H9 (cell line): Measurements from ENCODE around the gene PDE6G. TPM values are rescaled to one million over a fixed set of nuclear protein-coding genes. Genes with fewer than 3 reads are reported as not detected.
A peak's percentile ranks its signal among the peaks of the same experiment; 100 is the strongest.

Source experiments
- DNase-seq: peaks from one replicate; pipeline ENCODE4 v3.0.0-alpha.2; 2017
- H2AFZ ChIP-seq: one replicate; pipeline ENCODE4 v1.6.1; 2013; ENCODE audit warnings: mild to moderate bottlenecking, low read length, control low read depth, moderate library complexity
- H2AK5ac ChIP-seq: 2 replicates; pipeline ENCODE4 v1.6.1; 2013; ENCODE audit warnings: low read length, control low read depth, mixed read lengths; ENCODE audit not compliant: insufficient read length
- H2BK120ac ChIP-seq: one replicate; pipeline ENCODE4 v1.6.1; 2013; ENCODE audit warnings: low read depth, mild to moderate bottlenecking, low read length, control low read depth, inconsistent platforms; ENCODE audit not compliant: poor library complexity, severe bottlenecking
- H2BK12ac ChIP-seq: 2 replicates; pipeline ENCODE4 v1.6.1; 2013; ENCODE audit warnings: low read length, control low read depth, mixed read lengths, low read depth; ENCODE audit not compliant: insufficient read length
- H2BK15ac ChIP-seq: 2 replicates; pipeline ENCODE4 v1.6.1; 2013; ENCODE audit warnings: low read depth, low read length, control low read depth
- H2BK20ac ChIP-seq: one replicate; pipeline ENCODE4 v1.6.1; 2013; ENCODE audit warnings: low read depth, mild to moderate bottlenecking, low read length, control low read depth, inconsistent platforms; ENCODE audit not compliant: poor library complexity, severe bottlenecking
- H2BK5ac ChIP-seq: 2 replicates; pipeline ENCODE4 v1.6.1; 2013; ENCODE audit warnings: low read length, control low read depth, mixed read lengths; ENCODE audit not compliant: insufficient read length
- H3K14ac ChIP-seq: 2 replicates; pipeline ENCODE4 v1.6.1; 2013; ENCODE audit warnings: low read length, control low read depth; ENCODE audit not compliant: insufficient read depth
- H3K18ac ChIP-seq: 2 replicates; pipeline ENCODE4 v1.6.1; 2013; ENCODE audit warnings: low read depth, mild to moderate bottlenecking, mixed read lengths, low read length, control low read depth; ENCODE audit not compliant: insufficient read length
- H3K23ac ChIP-seq: 2 replicates; pipeline ENCODE4 v1.6.1; 2013; ENCODE audit warnings: low read length, control low read depth, mixed read lengths, low read depth; ENCODE audit not compliant: insufficient read length
- H3K23me2 ChIP-seq: 2 replicates; pipeline ENCODE4 v1.6.1; 2013; ENCODE audit warnings: low read depth, mild to moderate bottlenecking, mixed read lengths, low read length, control low read depth; ENCODE audit not compliant: insufficient read length, poor library complexity, severe bottlenecking
- H3K27ac ChIP-seq: 2 replicates; pipeline ENCODE4 v1.5.1; 2013; ENCODE audit warnings: low read length, control low read depth, mixed read lengths, low read depth; ENCODE audit not compliant: insufficient read length
- H3K27me3 ChIP-seq: 2 replicates; pipeline ENCODE4 v1.6.1; 2013; ENCODE audit warnings: low read length, control low read depth, inconsistent platforms; ENCODE audit not compliant: insufficient read depth
- H3K4ac ChIP-seq: 2 replicates; pipeline ENCODE4 v1.6.1; 2013; ENCODE audit warnings: low read depth, mild to moderate bottlenecking, control low read depth, inconsistent platforms, low read length, moderate library complexity
- H3K4me1 ChIP-seq: 2 replicates; pipeline ENCODE4 v1.6.1; 2013; ENCODE audit warnings: low read length, control low read depth, inconsistent platforms; ENCODE audit not compliant: insufficient read depth
- H3K4me2 ChIP-seq: 2 replicates; pipeline ENCODE4 v1.6.1; 2013; ENCODE audit warnings: low read length, control low read depth, mixed read lengths; ENCODE audit not compliant: insufficient read length, insufficient read depth
- H3K56ac ChIP-seq: 2 replicates; pipeline ENCODE4 v1.6.1; 2013; ENCODE audit warnings: low read depth, mild to moderate bottlenecking, mixed read lengths, low read length, control low read depth; ENCODE audit not compliant: insufficient read length
- H3K79me1 ChIP-seq: 2 replicates; pipeline ENCODE4 v1.6.1; 2013; ENCODE audit warnings: low read depth, mild to moderate bottlenecking, moderate library complexity, low read length, control low read depth, inconsistent platforms; ENCODE audit not compliant: insufficient read depth, poor library complexity, severe bottlenecking
- H3K79me2 ChIP-seq: 2 replicates; pipeline ENCODE4 v1.6.1; 2013; ENCODE audit warnings: low read length, control low read depth, inconsistent platforms; ENCODE audit not compliant: insufficient read depth
- H3K9ac ChIP-seq: 2 replicates; pipeline ENCODE4 v1.6.1; 2013; ENCODE audit warnings: low read length, control low read depth, mixed read lengths; ENCODE audit not compliant: insufficient read length; ENCODE audit errors: extremely low read depth
- H3K9me3 ChIP-seq: one replicate; pipeline ENCODE4 v1.6.1; 2013; ENCODE audit warnings: low read depth, low read length, inconsistent platforms; ENCODE audit not compliant: control insufficient read depth
- H3T11ph ChIP-seq: one replicate; pipeline ENCODE4 v1.6.1; 2013; ENCODE audit warnings: mild to moderate bottlenecking, low read length, control low read depth, inconsistent platforms
- H4K20me1 ChIP-seq: one replicate; pipeline ENCODE4 v1.6.1; 2013; ENCODE audit not compliant: control insufficient read depth, insufficient read length, insufficient read depth
- H4K5ac ChIP-seq: 2 replicates; pipeline ENCODE4 v1.6.1; 2013; ENCODE audit warnings: low read depth, mild to moderate bottlenecking, mixed read lengths, low read length, control low read depth; ENCODE audit not compliant: insufficient read length
- H4K8ac ChIP-seq: replicated peaks from 2 replicates; pipeline ENCODE4 v1.6.1; 2013; ENCODE audit warnings: low read length, control low read depth, mixed read lengths, low read depth; ENCODE audit not compliant: insufficient read length
- H4K91ac ChIP-seq: 2 replicates; pipeline ENCODE4 v1.6.1; 2013; ENCODE audit warnings: low read depth, mild to moderate bottlenecking, moderate library complexity, mixed read lengths, low read length, control low read depth; ENCODE audit not compliant: insufficient read length
- H3K27ac Mint-ChIP-seq, 3 experiments: 2 replicates in 2 of 3; 3 replicates in 1 of 3; pipeline ENCODE4 v1.8.0; 2020 to 2021; ENCODE audit warnings: mixed read lengths in 3 of 3, mild to moderate bottlenecking in 1 of 3, moderate library complexity in 1 of 3
- H3K27me3 Mint-ChIP-seq: 2 replicates; pipeline ENCODE4 v1.8.0; 2021; ENCODE audit warnings: low read depth, mild to moderate bottlenecking, moderate library complexity, mixed read lengths
- H3K36me3 Mint-ChIP-seq, 3 experiments: 2 replicates in 2 of 3; 3 replicates in 1 of 3; pipeline ENCODE4 v1.8.0; 2020 to 2021; ENCODE audit warnings: low read depth in 3 of 3, mixed read lengths in 3 of 3; ENCODE audit not compliant: insufficient read depth in 1 of 3
- H3K4me1 Mint-ChIP-seq, 2 experiments: 2 replicates each; pipeline ENCODE4 v1.8.0; 2020; ENCODE audit warnings: mixed read lengths in 2 of 2
- H3K4me3 Mint-ChIP-seq, 2 experiments: 2 replicates in 1 of 2; 3 replicates in 1 of 2; pipeline ENCODE4 v1.8.0; 2020 to 2021; ENCODE audit warnings: mild to moderate bottlenecking in 2 of 2, mixed read lengths in 2 of 2, moderate library complexity in 1 of 2
- H3K9me3 Mint-ChIP-seq, 2 experiments: 2 replicates in 1 of 2; 3 replicates in 1 of 2; pipeline ENCODE4 v1.8.0; 2020; ENCODE audit warnings: mild to moderate bottlenecking in 2 of 2, mixed read lengths in 2 of 2, moderate library complexity in 1 of 2
- CTCF ChIP-seq: fragments of 200-600 bp; sonication (generic); conservative IDR thresholded peaks from 3 replicates; pipeline ENCODE4 v1.8.0; 2021; ENCODE audit warnings: antibody characterized with exemption, mild to moderate bottlenecking
- WGBS: extraction: QIAGEN DNeasy Blood & Tissue Kit; methylation state at CpG from one replicate; pipeline ENCODE4 v1.1.7; 2013; ENCODE audit warnings: missing lambda C conversion rate, low lambda C conversion rate, mixed read lengths; ENCODE audit not compliant: insufficient read length; ENCODE audit errors: extremely low coverage; 5-methylcytosine and 5-hydroxymethylcytosine counted together
- total RNA-seq: library from RNA; stranded (reverse); gene quantifications from 2 replicates; pipeline ENCODE4 v1.2.1, GENCODE V29; 2021

The PDE6G gene
- total RNA-seq, 1 experiment from 2014 or later = 5.7 TPM

- Histone ChIP-seq H3K4me2 (no peak overlapping the region), H3K27ac (no peak overlapping the region), H4K91ac (no peak overlapping the region), H3K14ac (no peak overlapping the region), H2BK15ac (no peak overlapping the region), H2AK5ac (no peak overlapping the region), H3K56ac (no peak overlapping the region), H3K23me2 (no peaks in the 10 kb centered on the region), H3K18ac (no peak overlapping the region), H3K23ac (no peak overlapping the region), H3K4ac (no peak overlapping the region), H2BK5ac (no peak overlapping the region), H3K27me3 (no peaks in the 10 kb centered on the region), H2BK120ac (no peak overlapping the region), H3K79me2 (peaks cover 2% of the 10 kb centered on the region; the same call in 1 of the 2 replicates), H3K79me1 (no peaks in the 10 kb centered on the region), H3K9ac (no peak overlapping the region), H4K20me1 (no peaks in the 10 kb centered on the region), H3T11ph (no peak overlapping the region), H2AFZ (no peak overlapping the region), H2BK20ac (no peak overlapping the region), H3K9me3 (no peaks in the 10 kb centered on the region), H2BK12ac (no peak overlapping the region), H4K5ac (no peak overlapping the region), H4K8ac (no peak overlapping the region), H3K4me1 (no peaks in the 10 kb centered on the region)
- Mint-ChIP-seq H3K36me3 (peaks cover 39 to 78% (median 66%) of the 10 kb centered on the region in 3 experiments), H3K4me1 (no peaks in the 10 kb centered on the region), H3K4me3 (no peak overlapping the region), H3K27ac (no peak overlapping the region), H3K27me3 (no peaks in the 10 kb centered on the region), H3K9me3 (no peaks in the 10 kb centered on the region)
- peak; percentile 61 for DNase-seq
- TF ChIP-seq CTCF = peak; percentile 53
- no CpG with 5 or more reads among the region's 35 CpGs for WGBS
Measured at GRCh38 chr17:81693509-81694210, 37.3 kb upstream of the PDE6G start.
